HCT116 (cell line): ENCODE measurements around the gene IGIP. TPM values are rescaled to one million over a fixed set of nuclear protein-coding genes. Genes with fewer than 3 reads are reported as not detected.

Experiments
- ATAC-seq: fragments of 200-7000 bp; cut with Tn5 transposase; 2 replicates; pipeline ENCODE4 v1.9.1; 2020; ENCODE audit warnings: mild to moderate bottlenecking, moderate library complexity
- BruUV-seq: library from RNA; stranded (reverse); fragments of 400-500 nt; replicated peaks from 2 replicates; lab custom pipeline; 2021; lab: Mats Ljungman, UMichigan
- CTCF ChIA-PET: fragments of 300-600 bp; sonication (Branson Sonifier 250); formaldehyde crosslinking; loops from one replicate; lab custom pipeline; 2021; ENCODE audit warnings: antibody characterized with exemption; lab: Charles Lee
- POLR2A ChIA-PET: fragments of 300-600, 350-600 bp; sonication (Branson Sonifier 250); formaldehyde crosslinking; loops from one replicate; lab custom pipeline; 2021; ENCODE audit warnings: antibody characterized with exemption; lab: Charles Lee
- RAD21 ChIA-PET, 2 experiments: fragments of 300-600 bp; sonication (Branson Sonifier 250); formaldehyde crosslinking; loops; one replicate each; lab custom pipeline; 2023; ENCODE audit warnings: low total read pairs in 2 of 2; ENCODE audit not compliant: uncharacterized antibody in 2 of 2, unreplicated experiment in 2 of 2, low non-redundant PET in 1 of 2; lab: Charles Lee
- DNase-seq: peaks from one replicate; pipeline ENCODE4 v3.0.0-alpha.2; 2010; ENCODE audit warnings: low read depth, low spot score
- H2AFZ ChIP-seq: fragments of 200-600 bp; shearing (Covaris generic), sonication (generic); 2 replicates; pipeline ENCODE4 v1.6.1; 2017; ENCODE audit warnings: low read depth, mixed run types, mixed read lengths, antibody characterized with exemption, low read length; ENCODE audit not compliant: poor library complexity, severe bottlenecking
- H3K27ac ChIP-seq: 2 replicates; pipeline ENCODE4 v1.5.1; 2012; ENCODE audit warnings: low read depth, low read length
- H3K27me3 ChIP-seq: fragments of 200-600 bp; sonication (generic); 2 replicates; pipeline ENCODE4 v1.6.1; 2016; ENCODE audit warnings: mixed run types, low read length, mixed read lengths; ENCODE audit not compliant: insufficient read depth
- H3K36me3 ChIP-seq, 2 experiments: fragments of 200-500 bp in 1 of 2; fragments of 200-600 bp in 1 of 2; sonication (Bioruptor generic) in 1 of 2; sonication (generic) in 1 of 2; 2 replicates each; pipeline versions ENCODE4 v1.5.1 to v1.6.1; 2014 to 2016; ENCODE audit warnings: low read length in 2 of 2, inconsistent platforms in 1 of 2, mixed read lengths in 1 of 2, mixed run types in 1 of 2; ENCODE audit not compliant: insufficient read depth in 2 of 2, control insufficient read depth in 1 of 2
- H3K4me1 ChIP-seq, 2 experiments: fragments of 200-600 bp in 1 of 2; sonication (generic) in 1 of 2; 2 replicates each; pipeline versions ENCODE4 v1.5.1 to v1.6.1; 2012 to 2017; ENCODE audit warnings: low read length in 2 of 2, inconsistent platforms in 1 of 2, mild to moderate bottlenecking in 1 of 2, mixed read lengths in 1 of 2, mixed run types in 1 of 2, moderate library complexity in 1 of 2; ENCODE audit not compliant: insufficient read depth in 2 of 2, control insufficient read depth in 1 of 2
- H3K4me2 ChIP-seq: fragments of 200-600 bp; sonication (generic); 2 replicates; pipeline ENCODE4 v1.6.1; 2017; ENCODE audit warnings: mixed run types, low read length, mixed read lengths
- H3K4me3 ChIP-seq, 2 experiments: fragments of 200-600 bp in 1 of 2; sonication (generic) in 1 of 2; replicated peaks in 1 of 2; 2 replicates each; pipeline ENCODE4 v1.5.1; 2011 to 2016; ENCODE audit warnings: low read length in 2 of 2, control low read depth in 1 of 2, low read depth in 1 of 2, mild to moderate bottlenecking in 1 of 2, mixed read lengths in 1 of 2, mixed run types in 1 of 2
- H3K79me2 ChIP-seq: fragments of 200-600 bp; sonication (generic); 2 replicates; pipeline ENCODE4 v1.6.1; 2017; ENCODE audit warnings: mild to moderate bottlenecking, mixed run types, low read length, moderate library complexity, mixed read lengths; ENCODE audit not compliant: insufficient read depth
- H3K9ac ChIP-seq: fragments of 200-600 bp; sonication (generic); 2 replicates; pipeline ENCODE4 v1.6.1; 2016; ENCODE audit warnings: low read length, mixed read lengths
- H3K9me2 ChIP-seq: fragments of 200-600 bp; sonication (generic), shearing (Covaris generic); 2 replicates; pipeline ENCODE4 v1.6.1; 2017; ENCODE audit warnings: mixed run types, mild to moderate bottlenecking, moderate library complexity; ENCODE audit not compliant: insufficient read depth
- H3K9me3 ChIP-seq, 2 experiments: fragments of 200-500 bp in 1 of 2; fragments of 200-600 bp in 1 of 2; sonication (Bioruptor generic) in 1 of 2; sonication (generic) in 1 of 2; 2 replicates each; pipeline ENCODE4 v1.6.1; 2014 to 2017; ENCODE audit warnings: low read length in 2 of 2, mixed read lengths in 2 of 2, inconsistent platforms in 1 of 2, low read depth in 1 of 2, mild to moderate bottlenecking in 1 of 2, mixed run types in 1 of 2, moderate library complexity in 1 of 2; ENCODE audit not compliant: control insufficient read depth in 1 of 2, insufficient read depth in 1 of 2
- H4K20me1 ChIP-seq: fragments of 200-600 bp; sonication (generic), shearing (Covaris generic); 2 replicates; pipeline ENCODE4 v1.6.1; 2017; ENCODE audit warnings: mixed run types, mild to moderate bottlenecking, moderate library complexity; ENCODE audit not compliant: insufficient read depth
- ELF1 ChIP-seq: IDR thresholded peaks from 2 replicates; pipeline ENCODE4 v1.6.1; 2012; ENCODE audit warnings: low read depth, borderline replicate concordance
- EZH2 ChIP-seq: fragments of 200-600 bp; sonication (generic); IDR thresholded peaks from 2 replicates; pipeline ENCODE4 v1.6.1; 2017; ENCODE audit warnings: antibody characterized with exemption, mixed run types
- JUND ChIP-seq: IDR thresholded peaks from 2 replicates; pipeline ENCODE4 v1.6.1; 2012
- MAX ChIP-seq: IDR thresholded peaks from 2 replicates; pipeline ENCODE4 v1.6.1; 2012
- RAD21 ChIP-seq: IDR thresholded peaks from 2 replicates; pipeline ENCODE4 v1.6.1; 2012; ENCODE audit warnings: low read depth, mild to moderate bottlenecking
- REST ChIP-seq: IDR thresholded peaks from 2 replicates; pipeline ENCODE4 v1.6.1; 2012; ENCODE audit warnings: low read depth
- YY1 ChIP-seq: IDR thresholded peaks from 2 replicates; pipeline ENCODE4 v1.6.1; 2011; ENCODE audit warnings: low read length, low read depth, moderate library complexity, mild to moderate bottlenecking; ENCODE audit not compliant: insufficient replicate concordance; ENCODE audit errors: extremely low read depth
- ZFX ChIP-seq: fragments of 450-650 bp; IDR thresholded peaks from 2 replicates; pipeline ENCODE4 v1.6.1; 2017
- ZNF274 ChIP-seq: fragments of 200-500 bp; sonication (Bioruptor generic); IDR thresholded peaks from 2 replicates; pipeline ENCODE4 v1.6.1; 2014; ENCODE audit warnings: mild to moderate bottlenecking, low read depth, low read length, inconsistent platforms
- intact Hi-C: fragments of 100-400 bp; cut with micrococcal nuclease; formaldehyde crosslinking; loops from 2 replicates; pipeline ENCODE4 v1.10.0; 2022
- total RNA-seq: library from RNA; stranded (reverse); gene quantifications from one replicate; pipeline ENCODE4 v1.2.1, GENCODE V29; 2021; ENCODE audit not compliant: unreplicated experiment

The IGIP gene
- total RNA-seq, 1 experiment from 2014 or later = 5.2 TPM

DNA sequence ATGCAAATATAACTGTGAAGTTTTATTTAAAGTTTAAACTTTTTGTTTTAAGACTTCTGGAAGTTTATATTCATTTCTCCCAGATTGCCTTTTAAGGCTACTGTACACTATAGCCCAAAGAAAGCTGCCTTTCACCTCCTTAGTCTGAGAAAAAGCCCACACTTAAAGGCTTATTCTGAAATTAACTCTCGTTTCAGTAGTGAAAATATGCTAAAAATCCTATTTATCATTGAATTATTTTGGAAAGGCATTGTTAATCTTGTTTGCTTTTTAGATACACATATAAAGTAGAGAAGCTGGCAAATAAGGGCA lies 15.1 kb upstream of the IGIP start:
- Histone ChIP-seq H3K4me3 (no peak overlapping the region), H3K4me2 (no peak overlapping the region), H4K20me1 (no peaks in the 10 kb centered on the region), H3K9ac (no peak overlapping the region), H3K4me1 (peaks cover 14 to 51% of the 10 kb centered on the region in 2 experiments), H3K27me3 (no peaks in the 10 kb centered on the region), H3K79me2 (peaks cover 66% of the 10 kb centered on the region), H3K9me2 (no peaks in the 10 kb centered on the region), H3K27ac (no peak overlapping the region), H3K36me3 (no peaks in the 10 kb centered on the region), H2AFZ (no peak overlapping the region), H3K9me3 (no peaks in the 10 kb centered on the region)
- CTCF ChIA-PET = interaction anchor here (2.1 kb wide), 1 partner anchor 8 kb away, joined by 6 read pairs; no protein-coding TSS in a partner anchor
- POLR2A ChIA-PET = no interaction called here
- intact Hi-C loops = no loop called here
- BruUV-seq = no TSS peak
- no peak for ATAC-seq
- TF ChIP-seq RAD21 (no peak), YY1 (no peak), EZH2 (no peak), ZFX (no peak), MAX (no peak), ZNF274 (no peak), ELF1 (no peak), JUND (no peak), REST (no peak)
- DNase-seq = no peak
- RAD21 ChIA-PET = no interaction called here
